ENCODE results near the gene ACSS1.

The ACSS1 gene

DNA sequence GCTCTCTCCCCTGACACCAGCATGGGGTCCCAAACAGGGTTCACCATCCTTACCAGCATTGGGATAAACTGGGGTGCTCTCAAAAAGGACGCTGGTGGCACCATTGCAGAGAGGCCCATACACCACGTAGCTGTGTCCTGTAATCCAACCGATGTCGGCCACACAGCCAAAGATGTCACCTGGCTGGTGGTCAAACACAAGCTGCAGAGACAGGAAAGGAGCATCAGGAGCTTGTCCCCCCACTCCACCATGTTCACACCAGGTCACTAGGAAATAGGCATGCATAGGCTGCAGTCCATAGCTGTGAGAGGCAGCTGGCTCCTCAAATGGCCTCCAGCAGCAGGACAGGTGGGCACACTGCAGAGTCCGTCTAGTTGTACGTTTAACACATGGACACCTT, 36.6 kb downstream of the ACSS1 start:
- TF ChIP-seq ZFX (IDR thresholded peaks at IDR 0.05): no peak
- TF ChIP-seq, protein P1, sequence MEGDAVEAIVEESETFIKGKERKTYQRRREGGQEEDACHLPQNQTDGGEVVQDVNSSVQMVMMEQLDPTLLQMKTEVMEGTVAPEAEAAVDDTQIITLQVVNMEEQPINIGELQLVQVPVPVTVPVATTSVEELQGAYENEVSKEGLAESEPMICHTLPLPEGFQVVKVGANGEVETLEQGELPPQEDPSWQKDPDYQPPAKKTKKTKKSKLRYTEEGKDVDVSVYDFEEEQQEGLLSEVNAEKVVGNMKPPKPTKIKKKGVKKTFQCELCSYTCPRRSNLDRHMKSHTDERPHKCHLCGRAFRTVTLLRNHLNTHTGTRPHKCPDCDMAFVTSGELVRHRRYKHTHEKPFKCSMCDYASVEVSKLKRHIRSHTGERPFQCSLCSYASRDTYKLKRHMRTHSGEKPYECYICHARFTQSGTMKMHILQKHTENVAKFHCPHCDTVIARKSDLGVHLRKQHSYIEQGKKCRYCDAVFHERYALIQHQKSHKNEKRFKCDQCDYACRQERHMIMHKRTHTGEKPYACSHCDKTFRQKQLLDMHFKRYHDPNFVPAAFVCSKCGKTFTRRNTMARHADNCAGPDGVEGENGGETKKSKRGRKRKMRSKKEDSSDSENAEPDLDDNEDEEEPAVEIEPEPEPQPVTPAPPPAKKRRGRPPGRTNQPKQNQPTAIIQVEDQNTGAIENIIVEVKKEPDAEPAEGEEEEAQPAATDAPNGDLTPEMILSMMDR (conservative IDR thresholded peaks at IDR 0.05): no peak

GRCh38 chr20:25020901-25021301, 37.0 kb downstream of the ACSS1 start:
- no peak for TF ChIP-seq ZFX (IDR thresholded peaks at IDR 0.05)
- TF ChIP-seq, protein P1 (conservative IDR thresholded peaks at IDR 0.05): no peak
- H3K27ac ChIP-seq: peak overlapping the region; percentile 91

More for the DNA sequence above, 36.6 kb downstream of the ACSS1 start:
- peak overlapping the region; percentile 91 for H3K27ac ChIP-seq

GRCh38 chr20:25020345-25020744, 37.6 kb downstream of the ACSS1 start:
- peak overlapping the region; percentile 91 for H3K27ac ChIP-seq
- TF ChIP-seq, protein P1 (conservative IDR thresholded peaks at IDR 0.05): no peak

DNA sequence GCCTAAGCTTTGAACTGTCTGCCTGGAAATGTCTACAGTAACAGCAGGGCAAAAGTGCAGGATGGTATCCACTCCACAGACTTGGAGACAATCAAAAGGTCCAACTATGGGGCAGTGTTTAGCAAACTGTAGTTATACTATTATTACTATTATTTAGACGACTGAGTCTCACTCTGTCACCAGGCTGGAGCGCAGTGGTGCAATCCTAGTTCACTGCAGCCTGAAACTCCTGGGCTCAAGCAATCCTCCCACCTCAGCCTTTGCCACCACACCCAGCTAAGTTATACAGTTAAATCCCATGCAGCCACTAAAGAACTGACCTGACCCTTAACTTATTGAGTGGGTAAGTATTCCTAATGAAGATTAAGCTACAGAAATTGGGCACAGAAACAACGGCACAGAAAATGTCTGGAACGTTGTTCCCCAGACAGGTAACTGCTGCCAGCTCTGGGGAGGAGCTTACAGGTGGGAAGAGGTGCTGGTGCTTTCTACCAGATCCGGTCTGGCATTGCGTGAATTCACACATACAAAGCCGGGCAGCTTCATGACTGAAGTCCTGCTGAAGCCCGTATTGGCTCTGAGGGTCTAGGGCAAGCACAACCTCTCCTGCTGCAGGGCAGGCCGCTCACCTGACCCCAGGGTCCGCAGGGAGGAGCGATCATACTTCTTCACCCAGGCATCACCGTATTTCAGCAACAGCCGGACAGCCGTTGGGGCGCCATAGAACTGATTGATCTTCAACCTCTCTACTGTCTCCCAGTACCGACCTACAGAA, 38.4 kb downstream of the ACSS1 start:
- peak overlapping the region; percentile 91 for H3K27ac ChIP-seq
- TF ChIP-seq, protein P1 (conservative IDR thresholded peaks at IDR 0.05): no peak
- TF ChIP-seq ZFX (IDR thresholded peaks at IDR 0.05): no peak

DNA sequence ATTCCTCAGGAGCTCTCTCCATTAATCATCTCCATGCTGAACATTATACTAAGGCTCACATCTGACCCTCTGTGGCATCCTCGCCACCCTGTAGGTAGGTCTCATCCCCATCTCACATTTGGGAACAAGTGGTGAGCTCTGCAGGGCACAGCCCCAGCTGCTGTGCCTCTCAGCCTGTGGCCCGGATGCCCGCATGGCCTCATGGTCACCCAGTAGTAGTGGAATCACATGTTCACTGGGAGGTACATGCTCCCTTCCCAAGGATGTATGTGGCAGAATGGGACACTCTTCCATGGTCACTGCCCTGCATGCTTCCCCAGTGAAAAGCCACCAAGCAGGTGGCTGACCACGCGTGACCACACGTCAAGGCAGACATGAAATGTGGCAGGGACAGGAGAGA, 39.1 kb downstream of the ACSS1 start:
- no peak for TF ChIP-seq ZFX (IDR thresholded peaks at IDR 0.05)
- TF ChIP-seq, protein P1 (conservative IDR thresholded peaks at IDR 0.05): no peak
- peak overlapping the region; percentile 91 for H3K27ac ChIP-seq

DNA sequence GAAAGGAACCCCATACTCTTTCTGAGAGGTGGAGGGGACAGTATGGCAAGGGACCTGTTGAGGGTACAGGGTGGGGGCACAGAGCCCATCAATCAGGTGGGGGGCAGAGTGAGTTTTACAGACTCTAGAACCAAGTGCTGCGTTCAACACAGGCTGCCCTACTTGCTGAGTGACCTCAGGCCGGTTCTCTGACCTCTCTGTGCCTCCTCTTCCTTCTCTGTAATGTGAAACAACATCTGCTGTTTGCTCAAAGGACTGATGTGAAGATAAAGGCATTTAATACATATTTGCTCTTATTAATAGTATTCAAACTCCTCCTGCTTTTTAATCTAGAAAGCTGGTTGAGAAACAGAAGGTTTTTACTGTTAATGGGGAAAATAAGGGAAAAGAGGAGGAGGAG, 39.5 kb downstream of the ACSS1 start:
- H3K27ac ChIP-seq: peak overlapping the region; percentile 91
- TF ChIP-seq ZFX (IDR thresholded peaks at IDR 0.05): no peak
- TF ChIP-seq, protein P1 (conservative IDR thresholded peaks at IDR 0.05): no peak

- H3K27ac ChIP-seq: peak overlapping the region; percentile 91
- TF ChIP-seq, protein P1 (conservative IDR thresholded peaks at IDR 0.05): no peak
- no peak for TF ChIP-seq ZFX (IDR thresholded peaks at IDR 0.05)
Observed at GRCh38 chr20:25017257-25017803, 40.6 kb downstream of the ACSS1 start.
